Mucosa of descending colon (tissue), 3 donors: ENCODE results near the gene SAP30L. TPM values are rescaled to one million over a fixed set of nuclear protein-coding genes. Genes with fewer than 3 reads are reported as not detected.

ENCODE experiments used
- ATAC-seq: fragments of 200-7000 bp; cut with Tn5 transposase; one replicate; pipeline ENCODE4 v1.9.1; 2020; ENCODE audit warnings: mild to moderate bottlenecking, moderate library complexity
- DNase-seq, 3 donors: peaks; one replicate each; pipeline ENCODE4 v3.0.0-alpha.2; 2020
- H3K36me3 ChIP-seq: fragments of 200-600 bp; one replicate; pipeline ENCODE4 v1.8.0; 2021; ENCODE audit warnings: low read depth, mild to moderate bottlenecking
- H3K4me1 ChIP-seq: fragments of 200-600 bp; one replicate; pipeline ENCODE4 v1.8.0; 2021; ENCODE audit warnings: low read depth, mild to moderate bottlenecking
- H3K4me3 ChIP-seq: fragments of 200-600 bp; one replicate; pipeline ENCODE4 v1.8.0; 2021; ENCODE audit warnings: mild to moderate bottlenecking
- H3K9me3 ChIP-seq: fragments of 200-600 bp; one replicate; pipeline ENCODE4 v1.8.0; 2021; ENCODE audit warnings: mild to moderate bottlenecking
- CTCF ChIP-seq: fragments of 200-600 bp; IDR thresholded peaks from one replicate; pipeline ENCODE4 v1.8.0; 2022; ENCODE audit warnings: antibody characterized with exemption, mild to moderate bottlenecking
- intact Hi-C, 2 donors: fragments of 100-400 bp; cut with DNase I in 1 of 2; cut with micrococcal nuclease in 1 of 2; formaldehyde crosslinking; loops; one replicate each; pipeline versions ENCODE4 v1.11.0 to v1.11.1; 2022; cut with DNase I, micrococcal nuclease
- total RNA-seq, 3 donors: library from RNA; stranded (reverse); fragmentation: NEBNext Ultra II Directional in 2 of 3; extraction: Animal tissue kit (Norgen Biotek cat#: 25700) in 2 of 3; gene quantifications; one replicate each; pipeline versions ENCODE4 v1.2.1 to v1.2.4, GENCODE V29; 2021 to 2023
- donor health status: DM: no; HTN: no; CAD: no; lungs with moderate emphysema.
- donor health status: DM: no; HTN: no; CAD: no.
- donor health status: DM: no; HTN: yes; CAD: no.

Gene SAP30L
- total RNA-seq, 3 donors from 2014 or later, result 55.0 to 65.6 (median 63.5) TPM

- Histone ChIP-seq H3K4me1 (peaks cover 37% of the 10 kb centered on the region), H3K36me3 (no peaks in the 10 kb centered on the region), H3K4me3 (no peak overlapping the region), H3K9me3 (no peaks in the 10 kb centered on the region)
- no peak for TF ChIP-seq CTCF
- ATAC-seq, result no peak
- no peak for DNase-seq
- intact Hi-C loops, result loop anchor here in 1 of 2 donors (5.0 kb wide), 1 partner anchor 133 kb away; no protein-coding TSS in a partner anchor
Observed at GRCh38 chr5:154474396-154475334, 28.9 kb downstream of the SAP30L start.

- intact Hi-C loops, result no loop called here
- Histone ChIP-seq H3K4me1 (peaks cover 37% of the 10 kb centered on the region), H3K4me3 (no peak overlapping the region), H3K36me3 (no peaks in the 10 kb centered on the region), H3K9me3 (no peaks in the 10 kb centered on the region)
- DNase-seq (no peak), ATAC-seq (peak; percentile 7)
- no peak for TF ChIP-seq CTCF
Observed at GRCh38 chr5:154475591-154476353, 30.0 kb downstream of the SAP30L start.

GRCh38 chr5:154476354-154477205, 30.8 kb downstream of the SAP30L start:
- H3K4me3 ChIP-seq, result no peak overlapping the region
- DNase-seq, result no peak
- TF ChIP-seq CTCF, result no peak
- H3K4me1 ChIP-seq, result peaks cover 37% of the 10 kb centered on the region
- ATAC-seq, result no peak
- H3K9me3 ChIP-seq, result no peaks in the 10 kb centered on the region
- intact Hi-C loops, result no loop called here
- no peaks in the 10 kb centered on the region for H3K36me3 ChIP-seq

- no peak overlapping the region for H3K4me3 ChIP-seq
- no peak for TF ChIP-seq CTCF
- H3K9me3 ChIP-seq, result no peaks in the 10 kb centered on the region
- ATAC-seq (peak; percentile 44), DNase-seq (no peak)
- intact Hi-C loops, result no loop called here
- peaks cover 37% of the 10 kb centered on the region for H3K4me1 ChIP-seq
- no peaks in the 10 kb centered on the region for H3K36me3 ChIP-seq
Observed at GRCh38 chr5:154477382-154478223, 31.8 kb downstream of the SAP30L start.
